Mesenteric fat pad (tissue), 1 donor: ENCODE data around the gene KIAA0319L. TPM values are rescaled to one million over a fixed set of nuclear protein-coding genes. Genes with fewer than 3 reads are reported as not detected.

Source experiments
- DNase-seq: peaks from one replicate; pipeline ENCODE4 v3.0.0-alpha.2; 2020; ENCODE audit warnings: low spot score
- total RNA-seq: library from RNA; stranded (reverse); fragmentation: NEBNext Ultra II Directional; extraction: Animal tissue kit (Norgen Biotek cat#: 25700); gene quantifications from one replicate; pipeline ENCODE4 v1.2.1, GENCODE V29; 2021
- donor health status: DM: yes; HTN: yes; CAD: no.

The KIAA0319L gene
- total RNA-seq, 1 donor from 2014 or later: 48.5 TPM

- DNase-seq: peak; percentile 88
Measured at GRCh38 chr1:35564037-35564883, 7.1 kb upstream of the KIAA0319L start.

DNA sequence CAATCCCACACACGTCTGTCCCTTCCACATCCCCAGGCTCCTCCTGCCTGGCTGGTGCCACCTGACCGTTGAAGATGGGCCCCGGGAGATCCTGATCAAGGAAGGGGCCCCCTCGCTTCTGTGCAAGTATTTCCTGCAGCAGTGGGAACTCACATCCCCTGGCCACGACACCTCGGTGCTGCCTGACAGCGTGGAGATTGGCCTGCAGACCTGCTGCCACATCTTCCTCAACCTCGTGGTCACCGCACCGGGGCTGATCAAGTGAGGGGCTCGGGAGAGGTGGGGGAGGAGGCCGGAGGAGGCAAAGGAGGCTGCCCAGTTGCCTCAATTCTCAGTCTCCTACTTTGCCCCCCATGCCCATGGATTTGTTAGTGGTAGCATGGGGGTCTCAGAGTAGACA lies 6.0 kb upstream of the KIAA0319L start:
- DNase-seq: peak; percentile 53

DNA sequence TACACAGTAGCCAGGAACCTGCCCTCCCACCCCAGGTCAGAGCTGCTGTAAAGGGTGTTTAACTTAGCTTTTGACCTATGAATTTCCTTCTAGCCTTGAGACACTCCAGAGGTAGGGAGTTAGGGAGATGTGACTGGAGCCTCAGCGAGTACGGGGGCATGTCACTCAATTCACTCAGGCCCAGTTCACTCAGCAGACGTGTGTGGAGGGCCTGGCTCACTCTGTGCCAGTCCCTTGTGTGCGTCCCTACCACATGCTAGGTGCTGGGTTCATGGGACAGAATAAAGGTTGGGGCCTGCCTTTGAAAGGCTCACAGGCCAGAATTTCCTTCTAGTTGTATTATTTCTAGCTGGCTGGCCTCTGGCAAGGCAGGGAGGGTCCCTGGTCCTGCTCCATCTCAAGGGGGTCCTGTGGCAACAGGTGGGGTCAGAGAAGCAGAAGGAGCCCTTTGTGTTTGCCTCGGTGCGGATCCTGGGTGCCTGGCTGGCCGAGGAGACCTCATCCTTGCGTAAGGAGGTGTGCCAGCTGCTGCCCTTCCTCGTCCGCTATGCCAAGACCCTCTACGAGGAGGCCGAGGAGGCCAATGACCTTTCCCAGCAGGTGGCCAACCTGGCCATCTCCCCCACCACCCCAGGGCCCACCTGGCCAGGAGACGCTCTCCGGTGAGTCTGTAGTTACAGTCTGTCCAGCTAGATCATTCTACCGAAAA lies 4.9 kb upstream of the KIAA0319L start:
- DNase-seq: peak; percentile 74

DNA sequence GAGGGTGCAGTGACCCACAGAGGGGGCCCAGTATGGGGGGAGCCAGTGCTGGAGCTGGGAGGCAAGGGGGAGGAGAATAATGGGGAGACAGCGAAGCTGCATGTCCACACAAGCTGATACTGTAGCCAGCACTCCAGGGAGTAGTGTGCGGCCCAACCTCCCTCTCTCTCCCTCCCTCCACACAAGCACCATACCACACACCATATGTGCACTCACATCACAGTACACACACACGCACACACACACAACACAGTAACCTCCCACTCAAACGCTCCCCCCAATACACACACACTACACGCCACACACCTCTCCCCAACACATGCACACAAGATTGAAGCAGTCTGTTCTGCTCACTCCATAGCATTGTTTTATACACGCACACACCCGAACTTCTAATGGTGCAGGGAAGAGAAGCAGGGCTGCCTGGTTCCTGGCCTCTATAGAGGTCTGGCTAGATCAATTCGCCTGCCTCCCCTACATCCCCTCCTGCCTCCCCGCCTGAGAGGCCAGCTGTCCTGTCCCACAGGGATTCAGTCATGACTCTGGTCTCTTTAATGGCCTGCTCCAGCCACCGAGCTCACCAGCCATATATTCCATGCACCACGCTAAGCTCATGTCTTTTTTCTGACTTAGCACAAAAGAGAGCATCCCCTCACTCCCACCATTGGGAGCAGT lies 4.2 kb upstream of the KIAA0319L start:
- no peak for DNase-seq

GRCh38 chr1:35560256-35561225 lies 3.3 kb upstream of the KIAA0319L start:
- no peak for DNase-seq

GRCh38 chr1:35559317-35559944 lies 2.2 kb upstream of the KIAA0319L start:
- peak; percentile 51 for DNase-seq

GRCh38 chr1:35558374-35559316 lies 1.4 kb upstream of the KIAA0319L start:
- peak; percentile 84 for DNase-seq

GRCh38 chr1:35557611-35558373 lies 589 bp upstream of the KIAA0319L start, which contains the start of gene NCDN:
Gene NCDN, plus strand, starts transcription at chr1:35557799. Its CDS starts 392 bp downstream, at chr1:35558191.
- DNase-seq: peak; percentile 99

GRCh38 chr1:35556484-35557117 lies 602 bp downstream of the KIAA0319L start:
- no peak for DNase-seq

- no peak for DNase-seq
Measured at GRCh38 chr1:35555601-35556477, 1.4 kb downstream of the KIAA0319L start.

DNA sequence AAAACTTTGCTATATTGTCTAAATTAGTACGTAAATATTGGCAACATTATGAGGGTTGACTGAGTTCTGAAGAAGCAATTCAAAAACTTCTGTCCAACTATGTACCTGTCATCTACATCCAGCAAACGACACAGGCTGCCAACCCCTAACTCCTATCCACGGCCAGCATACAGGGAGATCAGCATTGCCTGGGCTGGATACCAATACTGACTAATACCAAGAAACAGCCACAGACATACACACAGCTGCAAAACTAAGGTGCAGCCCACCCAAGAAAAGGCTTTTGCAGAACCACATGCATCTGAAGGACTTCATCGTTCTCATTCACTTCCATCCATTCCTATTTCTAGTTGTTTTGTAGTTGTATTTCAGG lies 2.0 kb downstream of the KIAA0319L start:
- DNase-seq: no peak

GRCh38 chr1:35554266-35555211 lies 2.7 kb downstream of the KIAA0319L start:
- no peak for DNase-seq

GRCh38 chr1:35553851-35554250 lies 3.4 kb downstream of the KIAA0319L start:
- DNase-seq: no peak

GRCh38 chr1:35546614-35547013 lies 10.6 kb downstream of the KIAA0319L start:
- DNase-seq: no peak

DNA sequence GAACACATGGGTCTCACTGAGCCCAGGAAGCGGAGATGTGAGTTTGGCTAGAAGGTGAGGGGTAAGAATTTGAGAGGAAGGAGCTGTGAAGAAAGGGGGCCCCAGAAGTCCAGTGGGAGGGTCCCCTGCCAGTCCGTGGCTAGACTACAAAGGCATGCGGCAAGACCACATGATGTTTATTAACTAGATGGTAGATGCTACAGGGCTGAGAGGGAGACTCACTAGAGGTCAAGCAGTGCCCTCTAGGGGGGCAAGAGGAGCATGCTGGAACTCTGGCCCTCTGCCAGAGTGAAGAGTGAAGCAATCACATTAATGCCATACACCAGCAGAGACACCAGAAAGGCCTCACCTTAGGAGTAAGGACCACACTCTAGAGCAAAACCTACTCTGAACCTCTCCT lies 12.2 kb downstream of the KIAA0319L start:
- no peak for DNase-seq

DNA sequence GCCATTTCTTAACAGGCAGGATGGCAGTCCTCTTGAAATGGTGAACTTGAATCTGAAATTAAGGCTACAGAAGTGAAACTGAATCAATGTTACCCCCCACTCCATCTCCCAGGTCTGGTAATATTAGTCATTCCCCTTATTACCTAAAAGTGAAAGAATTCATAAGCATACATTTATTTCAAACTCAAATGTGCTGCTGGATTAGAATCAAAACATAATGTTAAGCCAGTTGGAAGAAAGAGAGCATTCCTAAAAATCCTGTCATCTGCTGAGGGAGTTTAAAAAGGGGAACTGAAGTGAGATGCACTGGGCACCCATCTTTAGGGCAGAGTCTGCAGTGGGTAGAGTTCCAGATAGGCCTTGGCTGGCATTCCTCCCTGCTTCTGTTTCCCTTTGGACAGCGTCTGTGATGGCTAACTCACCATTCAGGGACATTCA lies 17.4 kb downstream of the KIAA0319L start:
- no peak for DNase-seq
